IMR-90 (cell line): ENCODE data around the gene C7orf25.

Experiments
- BHLHE40 ChIP-seq: fragments of 150-350 bp; IDR thresholded peaks from 2 replicates; pipeline ENCODE4 v1.6.1; 2016; ENCODE audit warnings: mild to moderate bottlenecking, low read depth, low read length
- CTCF ChIP-seq: conservative IDR thresholded peaks from 2 replicates; pipeline ENCODE4 v1.5.1; 2012; ENCODE audit warnings: mild to moderate bottlenecking, low read depth, low read length, improper control_type of control experiment
- FOS ChIP-seq: fragments of 150-350 bp; IDR thresholded peaks from 2 replicates; pipeline ENCODE4 v1.6.1; 2016; ENCODE audit warnings: low read depth, low read length
- MAZ ChIP-seq: IDR thresholded peaks from 2 replicates; pipeline ENCODE4 v1.6.1; 2012; ENCODE audit warnings: low read depth, mild to moderate bottlenecking, low read length, improper control_type of control experiment, moderate library complexity, borderline replicate concordance
- POLR2A ChIP-seq: IDR thresholded peaks from 2 replicates; pipeline ENCODE4 v1.6.1; 2012; ENCODE audit warnings: mild to moderate bottlenecking, low read depth, low read length
- RAD21 ChIP-seq: IDR thresholded peaks from 2 replicates; pipeline ENCODE4 v1.6.1; 2012; ENCODE audit warnings: low read length, improper control_type of control experiment

- no peak for TF ChIP-seq CTCF
- TF ChIP-seq MAZ: no peak
- TF ChIP-seq RAD21: no peak
- TF ChIP-seq POLR2A: no peak
- no peak for TF ChIP-seq FOS
- no peak for TF ChIP-seq BHLHE40
These were observed 24.9 kb downstream of the C7orf25 start for GRCh38 chr7:42886893-42887505.
